Measurements from ENCODE around the gene ADAMTSL2.

ADAMTSL2 gene

GRCh38 chr9:133591985-133592384 lies 57.5 kb downstream of the ADAMTSL2 start:
- DNase-seq, result no peak

GRCh38 chr9:133592731-133593409 lies 58.4 kb downstream of the ADAMTSL2 start:
- no peak for DNase-seq

- no peak for DNase-seq
Observed at GRCh38 chr9:133593587-133594253, 59.2 kb downstream of the ADAMTSL2 start.

GRCh38 chr9:133594310-133594709 lies 59.8 kb downstream of the ADAMTSL2 start:
- no peak for DNase-seq

GRCh38 chr9:133595910-133596309 lies 61.4 kb downstream of the ADAMTSL2 start:
- DNase-seq, result no peak

GRCh38 chr9:133597316-133597957 lies 62.9 kb downstream of the ADAMTSL2 start:
- no peak for DNase-seq

GRCh38 chr9:133598978-133599377 lies 64.5 kb downstream of the ADAMTSL2 start:
- DNase-seq, result no peak

- DNase-seq, result no peak
Observed at GRCh38 chr9:133599470-133600173, 65.1 kb downstream of the ADAMTSL2 start.

GRCh38 chr9:133600739-133601138 lies 66.2 kb downstream of the ADAMTSL2 start:
- no peak for DNase-seq

GRCh38 chr9:133601746-133602145 lies 67.2 kb downstream of the ADAMTSL2 start:
- DNase-seq, result no peak

- no peak for DNase-seq
Observed at GRCh38 chr9:133602277-133602676, 67.8 kb downstream of the ADAMTSL2 start.

GRCh38 chr9:133603135-133603927 lies 68.8 kb downstream of the ADAMTSL2 start:
- DNase-seq, result no peak

- DNase-seq, result peak; percentile 13
Observed at GRCh38 chr9:133604214-133604613, 69.7 kb downstream of the ADAMTSL2 start.

- no peak for DNase-seq
Observed at GRCh38 chr9:133604856-133605255, 70.4 kb downstream of the ADAMTSL2 start.

- no peak for DNase-seq
Observed at GRCh38 chr9:133605446-133605845, 70.9 kb downstream of the ADAMTSL2 start.

- DNase-seq, result no peak
Observed at GRCh38 chr9:133605856-133606707, 71.6 kb downstream of the ADAMTSL2 start.

GRCh38 chr9:133606708-133607025 lies 72.2 kb downstream of the ADAMTSL2 start:
- no peak for DNase-seq

GRCh38 chr9:133607381-133607780 lies 72.9 kb downstream of the ADAMTSL2 start:
- no peak for DNase-seq

GRCh38 chr9:133607976-133608375 lies 73.5 kb downstream of the ADAMTSL2 start:
- no peak for DNase-seq

GRCh38 chr9:133608382-133608781 lies 73.9 kb downstream of the ADAMTSL2 start:
- DNase-seq, result no peak

- no peak for DNase-seq
Observed at GRCh38 chr9:133608889-133609288, 74.4 kb downstream of the ADAMTSL2 start.
